ENCODE measurements around the gene SYK.

- TF ChIP-seq POLR2AphosphoS5 (IDR thresholded peaks at IDR 0.05; ENCODE audit: low read depth, low read length) (no peak), JUND (IDR thresholded peaks at IDR 0.05) (no peak), CTCF (IDR thresholded peaks at IDR 0.05 in 2 of 3, conservative IDR thresholded peaks at IDR 0.05 in 1 of 3; ENCODE audit: borderline replicate concordance in 1 of 3, insufficient read depth in 1 of 3, low read depth in 2 of 3, low read length in 2 of 3) (no peak), POLR2A (IDR thresholded peaks at IDR 0.05; ENCODE audit: borderline replicate concordance, extremely low read depth, insufficient read depth, insufficient read length) (no peak), REST (IDR thresholded peaks at IDR 0.05; ENCODE audit: low read depth) (no peak), EZH2 (IDR thresholded peaks at IDR 0.05) (no peak), ZFX (IDR thresholded peaks at IDR 0.05) (no peak), ZNF274 (IDR thresholded peaks at IDR 0.05; ENCODE audit: low read depth, low read length) (no peak), SIN3A (IDR thresholded peaks at IDR 0.05; ENCODE audit: low read depth) (no peak), EGR1 (IDR thresholded peaks at IDR 0.05; ENCODE audit: low read depth) (no peak), CBX3 (IDR thresholded peaks at IDR 0.05; ENCODE audit: low read depth) (no peak), SP1 (IDR thresholded peaks at IDR 0.05; ENCODE audit: low read depth) (no peak)
Observed at GRCh38 chr9:90841213-90841612, 39.6 kb downstream of the SYK start.

All from HCT116 (cell line).